ENCODE measurements around the gene MAN1A2.

DNA sequence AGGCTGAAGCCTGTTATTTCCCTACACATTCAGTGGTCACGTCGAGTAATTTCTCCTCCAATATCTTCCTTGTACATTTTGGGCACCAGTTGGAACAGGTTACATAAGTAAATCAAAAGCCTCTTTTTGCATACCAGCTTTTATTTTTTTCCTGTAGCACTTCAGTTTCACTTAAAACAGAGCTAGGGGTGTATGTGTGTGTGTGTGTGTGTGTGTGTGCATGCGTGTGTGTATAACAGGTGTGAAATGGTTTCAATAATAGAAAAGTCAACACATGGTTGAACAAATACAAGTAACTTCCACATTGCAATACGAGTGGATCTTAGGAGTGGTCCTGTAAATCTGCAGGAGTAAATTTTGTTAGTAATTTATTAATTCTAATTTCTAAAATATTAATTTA is 3.0 kb upstream of the MAN1A2 start:
- TF ChIP-seq POLR2AphosphoS5 (IDR thresholded peaks at IDR 0.05; ENCODE audit: borderline replicate concordance, low read depth, low read length), result no peak
- no peak for TF ChIP-seq EZH2 (IDR thresholded peaks at IDR 0.05)
- no peak for TF ChIP-seq FOXP2 (optimal IDR thresholded peaks at IDR 0.05; ENCODE audit: control extremely low read depth, extremely low read length, insufficient read depth)
